A549 (cell line): ENCODE measurements around the gene SYNE2. TPM values are rescaled to one million over a fixed set of nuclear protein-coding genes. Genes with fewer than 3 reads are reported as not detected.

Experiments used
- ATAC-seq, 2 experiments: fragments of 200-7000 bp in 1 of 2; fragments of >200 bp in 1 of 2; cut with Nextera tagmentation in 1 of 2; cut with Tn5 transposase in 1 of 2; 3 replicates each; pipeline versions ENCODE4 v1.8.0 to v1.9.1; 2018 to 2020; ENCODE audit warnings: mild to moderate bottlenecking in 1 of 2, moderate library complexity in 1 of 2
- CTCF ChIA-PET: fragments of 300-600 bp; sonication (Branson Sonifier 250); formaldehyde crosslinking; extraction: SDS; loops from one replicate; lab custom pipeline; 2021; ENCODE audit warnings: antibody characterized with exemption, inconsistent platforms; lab: Yijun Ruan, JAX
- POLR2A ChIA-PET: fragments of 350-600 bp; formaldehyde crosslinking; extraction: SDS; loops from one replicate; lab custom pipeline; 2021; ENCODE audit warnings: antibody characterized with exemption, inconsistent platforms; lab: Yijun Ruan, JAX
- DNase-seq, 2 experiments: peaks; one replicate each; pipeline versions ENCODE4 v3.0.0 to v3.0.0-alpha.2; 2011 to 2016; ENCODE audit warnings: low read depth in 1 of 2, low spot score in 1 of 2
- FAIRE-seq: peaks from 2 replicates; lab custom pipeline; 2011; peaks lifted over from hg19 to GRCh38; lab: Jason Lieb, UNC
- H3K27ac ChIP-seq, 2 experiments: fragments of >200 bp; sonication (Bioruptor Twin); formaldehyde crosslinking; 3 replicates each; pipeline ENCODE4 v1.5.1; 2016 to 2017
- H3K4me1 ChIP-seq: fragments of >200 bp; sonication (Bioruptor Twin); formaldehyde crosslinking; 3 replicates; pipeline ENCODE4 v1.6.1; 2016
- H3K4me2 ChIP-seq: fragments of >200 bp; sonication (Bioruptor Twin); formaldehyde crosslinking; 3 replicates; pipeline ENCODE4 v1.6.1; 2016
- H3K4me3 ChIP-seq: fragments of >200 bp; sonication (Bioruptor Twin); formaldehyde crosslinking; 3 replicates; pipeline ENCODE4 v1.5.1; 2016
- H3K9me3 ChIP-seq: fragments of >200 bp; sonication (Bioruptor Twin); formaldehyde crosslinking; 3 replicates; pipeline ENCODE4 v1.6.1; 2016
- CBX8 ChIP-seq: fragments of 200-600 bp; sonication (generic); IDR thresholded peaks from 2 replicates; pipeline ENCODE4 v1.6.1; 2016
- CTCF ChIP-seq: fragments of >200 bp; sonication (Bioruptor Twin); formaldehyde crosslinking; IDR thresholded peaks from 3 replicates; pipeline ENCODE4 v1.5.1; 2016
- ESRRA ChIP-seq: fragments of 150-350 bp; IDR thresholded peaks from 2 replicates; pipeline ENCODE4 v1.6.1; 2014; ENCODE audit warnings: mild to moderate bottlenecking, low read length, borderline replicate concordance
- FOXS1 ChIP-seq: fragments of 250-450 bp; sonication (Bioruptor Pico); IDR thresholded peaks from 2 replicates; pipeline ENCODE4 v1.5.0; 2020; ENCODE audit warnings: mild to moderate bottlenecking, moderate library complexity
- HES2 ChIP-seq: fragments of >200 bp; sonication (Bioruptor Twin); formaldehyde crosslinking; IDR thresholded peaks from 2 replicates; pipeline ENCODE4 v1.6.1; 2016
- HOXA7 ChIP-seq: fragments of 250-450 bp; sonication (Bioruptor Pico); IDR thresholded peaks from 2 replicates; pipeline ENCODE4 v1.5.0; 2020; ENCODE audit warnings: mild to moderate bottlenecking, moderate library complexity
- JUNB ChIP-seq: fragments of >200 bp; sonication (Bioruptor Twin); formaldehyde crosslinking; IDR thresholded peaks from 2 replicates; pipeline ENCODE4 v1.6.1; 2016
- MAFK ChIP-seq: fragments of 450-650 bp; IDR thresholded peaks from 2 replicates; pipeline ENCODE4 v1.6.1; 2014; ENCODE audit not compliant: partially characterized antibody
- MAX ChIP-seq: IDR thresholded peaks from 2 replicates; pipeline ENCODE4 v1.6.1; 2012
- MAZ ChIP-seq: fragments of 150-350 bp; IDR thresholded peaks from 2 replicates; pipeline ENCODE4 v1.6.1; 2014; ENCODE audit warnings: antibody characterized with exemption, low read depth, low read length, borderline replicate concordance
- POLR2A ChIP-seq: IDR thresholded peaks from 2 replicates; pipeline ENCODE4 v1.6.1; 2012; ENCODE audit warnings: mild to moderate bottlenecking, low read length
- POLR2AphosphoS2 ChIP-seq: conservative IDR thresholded peaks from 2 replicates; pipeline ENCODE4 v1.6.1; 2012; ENCODE audit warnings: low read length, improper control_type of control experiment, inconsistent platforms
- RFX5 ChIP-seq: fragments of 450-650 bp; IDR thresholded peaks from 2 replicates; pipeline ENCODE4 v1.7.1; 2014; ENCODE audit warnings: antibody characterized with exemption, mild to moderate bottlenecking, moderate library complexity
- SREBF2 ChIP-seq: fragments of 450-650 bp; IDR thresholded peaks from 2 replicates; pipeline ENCODE4 v1.6.1; 2014; ENCODE audit warnings: mild to moderate bottlenecking, moderate library complexity
- TP53 ChIP-seq: fragments of 250-450 bp; sonication (Bioruptor Pico); IDR thresholded peaks from 2 replicates; pipeline ENCODE4 v1.5.0; 2021; ENCODE audit warnings: mild to moderate bottlenecking, moderate library complexity
- ZFP36 ChIP-seq: fragments of 450-650 bp; IDR thresholded peaks from 2 replicates; pipeline ENCODE4 v1.6.1; 2014; ENCODE audit warnings: borderline replicate concordance; ENCODE audit not compliant: partially characterized antibody
- WGBS: methylation state at CpG from one replicate; pipeline ENCODE4 v1.1.6; 2017; ENCODE audit errors: missing lambda C conversion rate; 5-methylcytosine and 5-hydroxymethylcytosine counted together
- polyA plus RNA-seq, 4 experiments: library from polyadenylated mRNA; depleted of rRNA in 3 of 4; stranded (reverse); fragments of >200 nt; fragmentation: RNase III in 1 of 4; extraction: RNeasy Plus Mini Kit Qiagen cat#74134 plus additional on column Dnase treatment in 1 of 4; gene quantifications; 2 replicates in 3 of 4; 3 replicates in 1 of 4; pipeline ENCODE4 v1.2.3, GENCODE V29; 2011 to 2017

Gene SYNE2
- polyA plus RNA-seq, 2 of the 4 experiments (the other 2 are of a cell fraction), result 3.4 to 11.3 TPM

GRCh38 chr14:64119980-64120379 is 267.2 kb downstream of the SYNE2 start:
- H3K4me2 ChIP-seq, result no peak overlapping the region
- TF ChIP-seq MAX, result no peak
- TF ChIP-seq CBX8, result no peak
- TF ChIP-seq TP53 (CRISPR knock-in tag), result no peak
- TF ChIP-seq POLR2A, result no peak
- DNase-seq (no peak), FAIRE-seq (no peak), ATAC-seq (no peak)
- CTCF ChIA-PET, result interaction anchor here (0.8 to 1.3 kb wide), 4 partner anchors 10 to 183 kb away, joined by 3 to 5 read pairs (median 4); no protein-coding TSS in a partner anchor
- H3K27ac ChIP-seq, result no peak overlapping the region
- no peak overlapping the region for H3K4me3 ChIP-seq
- H3K9me3 ChIP-seq, result no peaks in the 10 kb centered on the region
- POLR2A ChIA-PET, result no interaction called here
- no peaks in the 10 kb centered on the region for H3K4me1 ChIP-seq

GRCh38 chr14:64123241-64123822 is 270.5 kb downstream of the SYNE2 start:
- FAIRE-seq, result no peak
- H3K4me3 ChIP-seq, result no peak overlapping the region
- no peak overlapping the region for H3K27ac ChIP-seq
- POLR2A ChIA-PET, result no interaction called here
- no peak for ATAC-seq
- H3K9me3 ChIP-seq, result no peaks in the 10 kb centered on the region
- 95% methylated on average over 5 of the region's 5 CpGs for WGBS
- H3K4me2 ChIP-seq, result no peak overlapping the region
- no peak for DNase-seq
- CTCF ChIA-PET, result interaction anchor here (1.0 to 1.4 kb wide), 4 partner anchors 11 to 73 kb away, joined by 3 read pairs; no protein-coding TSS in a partner anchor
- H3K4me1 ChIP-seq, result no peaks in the 10 kb centered on the region
- no peak for TF ChIP-seq ESRRA
- no peak for TF ChIP-seq MAZ
- no peak for TF ChIP-seq HES2
- TF ChIP-seq POLR2AphosphoS2, result no peak
- no peak for TF ChIP-seq CBX8
- TF ChIP-seq FOXS1 (CRISPR knock-in tag), result no peak
- no peak for TF ChIP-seq JUNB
- TF ChIP-seq RFX5, result no peak
- no peak for TF ChIP-seq MAFK
- no peak for TF ChIP-seq HOXA7 (CRISPR knock-in tag)

GRCh38 chr14:64125270-64125669 is 272.5 kb downstream of the SYNE2 start:
- CTCF ChIA-PET, result interaction anchor here (1.0 to 1.7 kb wide), 3 partner anchors 9 to 186 kb away, joined by 3 to 5 read pairs (median 4); no protein-coding TSS in a partner anchor

More at GRCh38 chr14:64125270-64125669, 272.5 kb downstream of the SYNE2 start:
- H3K9me3 ChIP-seq, result no peaks in the 10 kb centered on the region
- no peak overlapping the region for H3K4me3 ChIP-seq
- H3K4me2 ChIP-seq, result no peak overlapping the region
- POLR2A ChIA-PET, result no interaction called here
- no peak for FAIRE-seq
- no peak for DNase-seq
- H3K27ac ChIP-seq, result no peak overlapping the region
- H3K4me1 ChIP-seq, result no peaks in the 10 kb centered on the region
- WGBS, result 88% methylated on average over 2 of the region's 2 CpGs
- no peak for ATAC-seq
- TF ChIP-seq CTCF (no peak), MAX (no peak), ZFP36 (no peak), JUNB (no peak), MAFK (no peak), SREBF2 (no peak), CBX8 (no peak)
